Panc1 (cell line): ENCODE measurements around the gene TMPRSS13.
"Not testable (repeated sequence)": the region's sequence is repeated elsewhere in the genome, so short reads cannot be mapped to it uniquely, and the experiment has no call there.

Experiments
- POLR2AphosphoS5 ChIP-seq: IDR thresholded peaks from 2 replicates; pipeline ENCODE4 v1.6.1; 2012; ENCODE audit warnings: mild to moderate bottlenecking, low read depth, low read length, moderate library complexity
- SIN3A ChIP-seq: IDR thresholded peaks from 2 replicates; pipeline ENCODE4 v1.6.1; 2012; ENCODE audit warnings: low read depth, mild to moderate bottlenecking, low read length, moderate library complexity, borderline replicate concordance; ENCODE audit not compliant: insufficient read depth
- TCF7L2 ChIP-seq: IDR thresholded peaks from 2 replicates; pipeline ENCODE4 v1.6.1; 2011; ENCODE audit warnings: mild to moderate bottlenecking, low read depth, low read length, inconsistent platforms
- TF ChIP-seq, protein P1 (sequence below): fragments of 450-650 bp; IDR thresholded peaks from 2 replicates; pipeline ENCODE4 v1.5.1; 2017; ENCODE audit warnings: mild to moderate bottlenecking
- TF ChIP-seq, protein P2 (sequence below), 2 experiments: IDR thresholded peaks; 2 replicates each; pipeline ENCODE4 v1.6.1; 2011 to 2012; ENCODE audit warnings: low read depth in 2 of 2, control low read depth in 1 of 2, low read length in 1 of 2, mild to moderate bottlenecking in 1 of 2, moderate library complexity in 1 of 2; ENCODE audit not compliant: insufficient read depth in 1 of 2

DNA sequence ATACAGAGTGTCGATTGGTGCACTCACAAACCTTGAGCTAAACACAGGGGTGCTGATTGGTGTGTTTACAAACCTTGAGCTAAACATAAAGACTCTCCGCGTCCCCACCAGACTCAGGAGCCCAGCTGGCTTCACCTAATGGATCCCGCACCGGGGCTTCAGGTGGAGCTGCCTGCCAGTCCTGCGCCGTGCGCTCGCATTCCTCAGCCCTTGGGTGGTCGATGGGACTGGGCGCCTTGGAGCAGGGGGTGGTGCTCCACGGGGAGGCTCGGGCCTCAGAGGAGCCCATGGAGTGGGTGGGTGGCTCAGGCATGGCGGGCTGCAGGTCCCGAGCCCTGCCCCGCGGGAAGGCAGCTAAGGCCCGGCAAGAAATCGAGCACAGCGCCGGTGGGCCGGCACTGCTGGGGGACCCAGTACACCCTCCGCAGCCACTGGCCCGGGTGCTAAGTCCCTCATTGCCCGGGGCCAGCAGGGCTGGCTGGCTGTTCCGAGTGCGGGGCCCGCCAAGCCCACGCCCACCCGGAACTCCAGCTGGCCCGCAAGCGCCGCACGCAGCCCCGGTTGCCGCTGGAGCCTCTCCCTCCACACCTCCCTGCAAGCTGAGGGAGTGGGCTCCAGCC is 49.2 kb upstream of the TMPRSS13 start:
- TF ChIP-seq, protein P1, sequence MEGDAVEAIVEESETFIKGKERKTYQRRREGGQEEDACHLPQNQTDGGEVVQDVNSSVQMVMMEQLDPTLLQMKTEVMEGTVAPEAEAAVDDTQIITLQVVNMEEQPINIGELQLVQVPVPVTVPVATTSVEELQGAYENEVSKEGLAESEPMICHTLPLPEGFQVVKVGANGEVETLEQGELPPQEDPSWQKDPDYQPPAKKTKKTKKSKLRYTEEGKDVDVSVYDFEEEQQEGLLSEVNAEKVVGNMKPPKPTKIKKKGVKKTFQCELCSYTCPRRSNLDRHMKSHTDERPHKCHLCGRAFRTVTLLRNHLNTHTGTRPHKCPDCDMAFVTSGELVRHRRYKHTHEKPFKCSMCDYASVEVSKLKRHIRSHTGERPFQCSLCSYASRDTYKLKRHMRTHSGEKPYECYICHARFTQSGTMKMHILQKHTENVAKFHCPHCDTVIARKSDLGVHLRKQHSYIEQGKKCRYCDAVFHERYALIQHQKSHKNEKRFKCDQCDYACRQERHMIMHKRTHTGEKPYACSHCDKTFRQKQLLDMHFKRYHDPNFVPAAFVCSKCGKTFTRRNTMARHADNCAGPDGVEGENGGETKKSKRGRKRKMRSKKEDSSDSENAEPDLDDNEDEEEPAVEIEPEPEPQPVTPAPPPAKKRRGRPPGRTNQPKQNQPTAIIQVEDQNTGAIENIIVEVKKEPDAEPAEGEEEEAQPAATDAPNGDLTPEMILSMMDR = not testable (repeated sequence)
- TF ChIP-seq POLR2AphosphoS5, TCF7L2, SIN3A: not testable (repeated sequence)
- TF ChIP-seq, protein P2, sequence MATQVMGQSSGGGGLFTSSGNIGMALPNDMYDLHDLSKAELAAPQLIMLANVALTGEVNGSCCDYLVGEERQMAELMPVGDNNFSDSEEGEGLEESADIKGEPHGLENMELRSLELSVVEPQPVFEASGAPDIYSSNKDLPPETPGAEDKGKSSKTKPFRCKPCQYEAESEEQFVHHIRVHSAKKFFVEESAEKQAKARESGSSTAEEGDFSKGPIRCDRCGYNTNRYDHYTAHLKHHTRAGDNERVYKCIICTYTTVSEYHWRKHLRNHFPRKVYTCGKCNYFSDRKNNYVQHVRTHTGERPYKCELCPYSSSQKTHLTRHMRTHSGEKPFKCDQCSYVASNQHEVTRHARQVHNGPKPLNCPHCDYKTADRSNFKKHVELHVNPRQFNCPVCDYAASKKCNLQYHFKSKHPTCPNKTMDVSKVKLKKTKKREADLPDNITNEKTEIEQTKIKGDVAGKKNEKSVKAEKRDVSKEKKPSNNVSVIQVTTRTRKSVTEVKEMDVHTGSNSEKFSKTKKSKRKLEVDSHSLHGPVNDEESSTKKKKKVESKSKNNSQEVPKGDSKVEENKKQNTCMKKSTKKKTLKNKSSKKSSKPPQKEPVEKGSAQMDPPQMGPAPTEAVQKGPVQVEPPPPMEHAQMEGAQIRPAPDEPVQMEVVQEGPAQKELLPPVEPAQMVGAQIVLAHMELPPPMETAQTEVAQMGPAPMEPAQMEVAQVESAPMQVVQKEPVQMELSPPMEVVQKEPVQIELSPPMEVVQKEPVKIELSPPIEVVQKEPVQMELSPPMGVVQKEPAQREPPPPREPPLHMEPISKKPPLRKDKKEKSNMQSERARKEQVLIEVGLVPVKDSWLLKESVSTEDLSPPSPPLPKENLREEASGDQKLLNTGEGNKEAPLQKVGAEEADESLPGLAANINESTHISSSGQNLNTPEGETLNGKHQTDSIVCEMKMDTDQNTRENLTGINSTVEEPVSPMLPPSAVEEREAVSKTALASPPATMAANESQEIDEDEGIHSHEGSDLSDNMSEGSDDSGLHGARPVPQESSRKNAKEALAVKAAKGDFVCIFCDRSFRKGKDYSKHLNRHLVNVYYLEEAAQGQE (IDR thresholded peaks at IDR 0.05; ENCODE audit: insufficient read depth in 1 of 2, low read depth in 2 of 2, low read length in 1 of 2) = not testable (repeated sequence)
